HG03025 (cell line): ENCODE data around the gene NELL1.

Experiments used
- ATAC-seq: cut with Tn5 transposase; IDR thresholded peaks from one replicate; pipeline ENCODE4 v1.9.1; 2021; ENCODE audit warnings: mild to moderate bottlenecking, moderate library complexity; ENCODE audit not compliant: unreplicated experiment, low FRiP score

Gene NELL1

DNA sequence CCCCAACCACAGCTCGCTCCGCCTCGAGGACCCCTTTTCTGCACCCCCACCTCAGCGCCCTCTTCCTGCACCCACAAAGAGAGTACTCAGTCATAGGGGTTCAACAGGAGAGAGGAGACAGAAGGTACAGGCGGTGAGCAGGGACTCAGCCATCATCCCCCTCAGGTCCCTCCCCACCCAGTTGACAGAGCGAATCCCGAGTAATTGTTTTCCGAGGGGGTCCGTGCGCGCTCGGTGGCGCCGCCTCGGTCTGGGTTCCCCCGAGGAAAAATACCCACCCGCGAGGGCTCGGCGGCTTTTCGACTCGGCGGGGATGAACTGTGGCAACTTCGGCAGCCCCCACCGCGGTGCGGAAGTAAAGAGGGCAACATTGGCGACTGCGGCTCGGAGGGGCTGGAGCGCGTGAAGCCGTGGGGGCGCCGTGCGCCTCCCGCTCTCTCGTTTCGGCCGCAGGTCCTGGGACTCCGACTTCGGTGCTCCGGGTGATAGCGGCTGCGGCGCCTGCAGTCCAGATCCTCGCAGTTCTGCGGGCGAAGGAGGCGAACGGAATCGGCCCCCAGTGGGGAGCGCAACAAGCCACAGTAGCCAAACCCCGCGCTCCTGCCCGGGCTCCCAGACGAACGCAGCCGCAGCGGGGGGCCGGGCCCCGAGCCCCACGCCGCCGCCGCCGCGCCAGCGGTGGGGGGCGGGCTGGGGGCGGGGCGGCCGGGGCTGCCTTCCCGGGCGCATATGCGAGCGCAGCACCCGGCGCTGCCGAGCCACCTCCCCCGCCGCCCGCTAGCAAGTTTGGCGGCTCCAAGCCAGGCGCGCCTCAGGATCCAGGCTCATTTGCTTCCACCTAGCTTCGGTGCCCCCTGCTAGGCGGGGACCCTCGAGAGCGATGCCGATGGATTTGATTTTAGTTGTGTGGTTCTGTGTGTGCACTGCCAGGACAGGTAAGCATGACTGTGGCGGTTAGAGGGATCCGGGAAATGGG is at the start of gene NELL1:
NELL1 (plus strand) TSS at position 743 of the 976 bp plus-strand sequence.
- no peak for ATAC-seq

DNA sequence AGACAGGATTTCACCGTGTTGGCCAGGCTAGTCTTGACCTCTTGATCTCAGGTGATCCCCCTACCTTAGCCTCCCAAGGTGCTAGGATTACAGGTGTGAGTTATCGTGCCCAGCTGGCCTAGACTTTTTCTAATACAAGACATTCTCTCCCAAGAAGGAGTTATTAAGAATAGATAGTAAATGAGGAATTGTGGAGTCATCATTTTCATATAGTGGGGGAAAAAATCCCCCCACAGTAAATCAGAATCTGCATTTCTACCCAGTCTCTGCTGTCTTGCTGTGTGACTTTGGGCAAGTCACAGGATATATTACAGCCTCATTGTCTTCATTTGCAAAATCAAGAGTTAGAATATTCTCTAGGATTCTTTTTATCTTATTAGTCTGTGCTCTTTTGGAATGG is 48.4 kb upstream of the NELL1 start:
- ATAC-seq: no peak

DNA sequence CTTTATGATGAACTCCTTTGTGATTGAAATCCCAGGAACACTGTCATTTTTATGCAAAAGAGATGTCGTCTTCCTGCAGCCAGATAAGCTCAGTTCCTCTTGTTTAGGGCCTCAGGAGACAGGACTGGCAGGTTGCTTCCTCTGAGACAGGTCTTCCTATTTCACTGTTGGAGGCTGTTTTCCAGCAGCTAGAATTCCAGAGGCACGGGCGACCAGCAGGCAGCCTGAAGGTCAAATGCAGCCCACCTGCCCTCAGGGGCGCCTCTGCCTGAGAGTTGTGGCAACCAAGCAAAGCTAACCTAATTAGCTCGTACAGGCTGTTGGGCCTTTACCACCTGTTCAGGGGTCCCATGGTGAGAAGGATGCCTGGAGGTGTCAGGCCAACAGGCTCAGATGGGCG is 47.7 kb upstream of the NELL1 start:
- no peak for ATAC-seq

DNA sequence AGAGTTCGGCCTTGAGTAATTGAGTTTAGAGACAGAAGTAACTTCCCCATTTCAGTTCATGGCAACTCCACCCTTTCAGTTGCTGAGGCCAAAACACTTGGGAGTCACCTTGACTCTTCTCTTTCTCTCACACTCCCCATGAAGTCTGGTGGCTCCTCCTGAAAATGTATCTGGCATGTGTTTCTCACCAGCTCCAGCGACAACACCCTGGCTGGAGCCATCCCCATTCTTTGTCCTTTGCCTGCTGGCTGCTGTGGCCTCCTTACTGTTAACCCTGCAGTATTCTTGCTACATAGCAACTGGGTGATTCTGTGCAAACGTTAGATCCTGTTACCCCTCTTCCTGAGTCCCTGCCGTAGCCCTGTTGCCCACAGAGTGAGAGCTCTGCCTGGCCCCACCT is 46.1 kb upstream of the NELL1 start:
- peak; percentile 42 for ATAC-seq

DNA sequence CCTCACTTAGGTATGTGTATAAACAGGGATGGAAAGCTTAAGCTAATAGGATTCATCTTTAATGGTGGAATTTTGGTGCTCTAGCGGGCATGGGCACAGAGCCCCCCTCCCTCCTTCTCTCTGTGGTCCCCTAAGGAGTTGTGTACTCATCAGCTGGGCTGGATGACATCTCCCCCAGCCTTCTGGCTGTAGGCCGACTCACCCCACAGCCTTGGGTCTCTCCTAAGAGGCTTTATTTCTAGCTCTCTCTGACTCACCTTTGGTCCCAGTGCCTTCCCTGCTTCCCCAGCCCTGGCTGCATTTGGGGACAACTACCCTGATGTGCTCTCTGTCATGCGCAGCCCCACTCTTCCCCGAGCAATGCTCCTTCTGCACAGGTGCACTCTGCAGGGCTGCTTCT is 43.1 kb upstream of the NELL1 start:
- no peak for ATAC-seq

DNA sequence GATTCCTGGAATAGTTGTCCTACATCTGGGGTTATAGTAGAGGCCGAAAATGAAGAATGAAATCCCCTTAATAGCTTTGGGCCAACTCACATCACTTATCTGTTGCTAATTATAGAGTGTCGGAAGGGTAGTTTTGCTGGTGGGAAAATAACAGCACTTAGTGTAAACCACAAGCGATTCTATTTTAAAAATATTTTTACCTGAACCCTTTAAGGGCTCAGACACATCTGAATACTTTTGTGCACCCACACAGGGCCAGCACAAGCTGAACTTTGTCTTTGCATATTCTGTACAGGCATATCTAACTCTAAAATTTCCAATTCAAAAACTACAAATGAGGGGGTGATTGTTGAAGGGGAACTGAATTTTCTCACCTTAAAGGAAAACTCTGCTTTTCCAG is 42.4 kb upstream of the NELL1 start:
- ATAC-seq: no peak

DNA sequence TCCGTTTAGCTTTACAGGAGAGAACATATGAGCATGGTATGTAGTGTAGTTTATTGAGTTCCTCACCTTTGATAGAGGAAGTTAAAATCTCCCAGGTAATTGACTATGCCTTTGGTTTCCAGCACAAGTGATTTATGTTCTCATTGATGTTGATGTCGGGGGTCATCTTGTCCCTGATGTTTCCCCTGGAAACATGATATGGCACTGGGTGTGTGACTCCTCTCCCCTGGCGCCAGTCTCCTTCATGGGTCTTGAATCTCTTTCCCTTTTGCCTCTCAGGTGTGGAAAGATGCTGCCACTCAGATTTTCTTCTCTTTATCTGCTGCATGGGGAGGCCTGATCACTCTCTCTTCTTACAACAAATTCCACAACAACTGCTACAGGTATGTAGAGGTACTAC is 41.7 kb upstream of the NELL1 start:
- no peak for ATAC-seq

DNA sequence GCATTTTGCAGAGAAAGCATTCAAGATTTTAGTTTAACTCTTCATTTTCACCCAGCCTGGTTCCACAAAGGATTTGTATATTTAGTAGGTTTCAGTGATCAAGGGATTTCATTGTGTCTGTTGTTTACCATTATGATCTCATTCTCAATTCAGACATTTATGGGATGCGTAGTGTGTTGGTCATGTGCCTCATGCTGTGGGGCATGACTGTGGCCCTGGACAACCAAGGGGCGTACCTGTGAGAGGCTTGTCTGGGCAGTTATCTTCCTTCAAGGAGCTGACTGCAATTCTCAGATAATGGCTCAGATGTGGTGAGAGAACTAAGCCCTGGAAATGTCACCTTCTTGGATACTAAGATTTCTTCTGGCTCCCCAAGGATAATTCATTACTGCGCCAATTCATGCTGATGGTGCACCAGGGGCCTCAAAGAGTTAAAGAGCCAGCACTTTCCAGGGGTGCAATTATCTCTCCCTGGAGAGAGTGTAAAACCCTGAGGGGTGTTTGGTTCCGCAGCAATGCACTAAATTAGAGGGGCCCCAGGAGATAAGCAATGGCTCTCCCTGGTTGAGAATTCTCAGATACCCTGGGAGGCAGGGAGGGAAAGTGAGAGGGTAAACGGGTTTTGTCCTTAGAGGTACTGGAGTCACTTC is 37.7 kb upstream of the NELL1 start:
- no peak for ATAC-seq

DNA sequence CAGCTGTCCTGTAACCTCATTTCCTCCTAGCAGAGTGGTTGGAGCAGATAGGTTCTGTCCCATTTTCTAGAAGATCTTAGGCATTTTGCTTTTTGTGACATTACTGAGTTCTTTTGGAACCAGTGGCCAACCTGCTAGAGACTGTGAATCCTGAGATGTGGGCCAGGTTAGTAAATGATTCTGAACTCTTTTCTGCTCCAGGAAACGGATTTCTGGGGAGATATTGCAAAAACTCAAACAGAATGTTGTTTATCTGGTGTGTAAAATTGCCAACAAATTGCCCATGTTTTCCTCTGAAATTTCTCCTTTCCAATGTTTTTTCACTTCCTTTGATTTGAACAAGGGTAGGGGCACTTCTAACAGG is 37.2 kb upstream of the NELL1 start:
- no peak for ATAC-seq

DNA sequence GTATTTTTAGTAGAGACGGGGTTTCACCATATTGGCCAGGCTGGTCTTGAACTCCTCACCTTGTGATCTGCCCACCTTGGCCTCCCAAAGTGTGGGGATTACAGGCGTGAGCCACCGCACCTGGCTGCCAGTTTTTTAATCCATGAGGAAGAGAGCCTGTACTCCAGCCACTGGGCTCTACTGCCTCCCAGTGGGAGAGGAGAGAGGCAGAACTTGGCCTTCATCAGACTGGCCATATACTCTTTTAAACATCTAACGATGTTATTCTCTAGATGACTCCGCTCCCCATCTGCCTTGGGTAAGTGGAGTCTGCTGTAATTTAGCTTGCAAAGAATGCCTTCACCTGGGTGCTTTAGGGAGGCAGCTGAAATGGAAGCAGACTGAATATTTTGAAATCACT is 35.3 kb upstream of the NELL1 start:
- ATAC-seq: no peak

DNA sequence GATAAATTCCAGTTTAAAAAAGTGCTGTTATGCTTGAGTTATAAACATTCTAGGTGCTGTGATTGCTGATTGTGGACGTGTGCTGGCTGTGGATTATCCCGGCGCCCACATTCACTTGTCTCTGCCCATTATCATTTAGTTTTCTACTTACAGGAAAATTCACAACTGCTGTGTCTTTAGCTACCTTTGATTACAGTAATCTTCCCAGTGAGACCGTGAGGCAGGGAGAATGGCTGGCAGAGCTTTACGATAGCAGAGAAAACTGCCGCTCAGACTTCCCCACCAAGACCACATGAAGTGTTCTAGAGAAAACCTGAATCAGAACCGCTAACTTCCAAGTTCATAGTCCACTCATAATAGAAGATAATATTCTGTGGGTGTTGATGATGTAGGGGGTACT is 34.6 kb upstream of the NELL1 start:
- no peak for ATAC-seq

DNA sequence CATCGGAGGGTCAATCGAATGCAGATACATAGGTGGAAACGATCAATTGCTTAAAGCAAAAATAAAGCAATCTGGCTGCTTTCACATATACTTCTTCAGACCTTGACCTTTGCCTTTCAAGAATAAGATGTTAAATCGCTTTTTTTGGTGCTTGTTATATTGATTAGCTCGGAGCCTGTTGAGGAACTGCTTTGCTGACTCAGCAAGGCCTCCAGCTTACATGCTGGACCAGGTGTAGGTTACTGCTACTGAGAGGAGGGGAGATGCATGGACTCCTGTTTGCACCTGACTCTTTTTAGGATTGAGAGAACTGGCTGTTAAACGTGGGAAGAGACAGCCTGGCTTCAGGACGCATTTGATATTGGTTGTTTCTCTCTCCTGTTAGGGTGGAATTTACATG is 31.3 kb upstream of the NELL1 start:
- no peak for ATAC-seq

DNA sequence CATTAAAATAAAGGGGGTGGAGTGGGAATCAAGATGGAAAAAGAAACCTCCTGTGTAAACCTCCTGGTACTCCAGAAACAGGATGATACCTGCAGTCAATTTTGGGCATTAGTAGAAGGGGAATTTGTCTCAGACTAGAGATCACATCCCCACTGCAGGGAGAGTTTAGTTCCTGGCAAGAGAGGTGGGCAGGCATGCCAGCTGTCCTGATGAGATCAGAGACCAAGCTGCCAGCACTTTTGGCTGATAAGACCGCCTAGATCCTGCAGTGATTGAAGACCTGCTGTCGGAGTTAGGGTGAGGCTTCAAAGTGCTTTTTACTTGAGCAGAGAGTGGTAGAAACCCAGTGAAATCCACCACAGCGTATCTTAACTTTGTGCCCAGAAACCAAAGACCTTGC is 29.7 kb upstream of the NELL1 start:
- no peak for ATAC-seq

DNA sequence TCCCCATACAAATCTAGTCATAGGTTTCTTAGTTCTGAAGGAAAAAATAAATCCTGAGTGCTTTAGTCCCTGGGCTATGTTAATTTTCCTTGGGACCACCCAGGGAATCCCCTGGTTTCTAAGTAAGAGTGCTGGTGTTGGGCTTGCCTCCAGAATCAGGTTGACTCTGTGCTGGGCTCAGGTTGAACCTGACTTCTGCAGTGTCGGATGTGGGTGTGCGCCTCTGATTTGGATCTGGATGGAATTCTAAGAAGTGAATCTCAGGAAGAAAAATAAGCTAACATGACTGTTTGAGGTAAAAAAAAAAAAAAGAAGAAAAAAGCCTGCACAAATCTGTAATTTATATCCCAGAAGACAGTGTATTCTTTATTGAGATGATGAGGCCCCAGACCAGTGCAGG is 29.0 kb upstream of the NELL1 start:
- ATAC-seq: no peak

DNA sequence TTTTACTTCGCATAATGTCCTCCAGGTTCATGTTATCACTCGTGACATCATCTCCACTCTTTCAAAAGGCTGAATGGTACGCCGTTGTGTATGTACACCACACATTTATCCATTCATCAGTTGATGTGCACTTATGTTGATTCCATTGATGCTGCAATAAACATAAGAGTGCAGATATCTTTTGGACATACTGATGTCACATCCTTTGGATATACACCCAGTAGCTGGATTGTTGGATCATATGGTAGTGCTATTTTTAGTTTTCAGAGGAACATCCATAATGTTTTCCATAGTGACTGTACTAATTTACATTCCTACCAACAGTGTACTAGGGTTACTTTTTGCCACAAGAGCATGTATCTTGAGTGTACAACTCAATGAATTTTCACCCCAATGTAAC is 25.0 kb upstream of the NELL1 start:
- no peak for ATAC-seq

DNA sequence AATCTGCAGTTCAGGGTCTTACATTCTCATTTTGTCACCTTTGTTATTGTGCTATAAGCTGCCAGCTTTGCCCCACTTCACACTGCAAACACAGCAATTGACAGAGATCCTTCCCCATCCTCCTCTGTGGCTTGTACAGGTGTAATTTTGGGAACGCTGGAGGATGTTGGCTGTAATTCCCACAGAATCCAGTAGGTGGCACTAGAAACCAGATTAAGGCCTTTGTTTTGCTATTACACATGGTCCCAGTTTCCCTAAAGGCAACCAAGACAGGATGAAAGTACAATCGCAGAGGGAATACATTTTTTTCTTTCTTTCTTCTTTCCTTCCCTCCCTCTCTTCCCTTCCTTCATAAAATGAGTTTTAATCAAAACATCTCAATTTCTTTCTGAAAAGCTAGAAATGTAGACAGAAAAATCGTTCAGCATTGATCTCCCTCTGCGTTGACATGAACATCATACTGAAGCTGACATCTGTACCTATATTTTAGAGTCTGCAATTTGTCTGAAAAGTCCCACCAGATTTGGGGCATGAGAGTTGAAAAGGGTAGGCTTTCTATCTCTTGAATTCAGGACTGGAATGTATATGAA is 21.3 kb upstream of the NELL1 start:
- ATAC-seq: no peak

DNA sequence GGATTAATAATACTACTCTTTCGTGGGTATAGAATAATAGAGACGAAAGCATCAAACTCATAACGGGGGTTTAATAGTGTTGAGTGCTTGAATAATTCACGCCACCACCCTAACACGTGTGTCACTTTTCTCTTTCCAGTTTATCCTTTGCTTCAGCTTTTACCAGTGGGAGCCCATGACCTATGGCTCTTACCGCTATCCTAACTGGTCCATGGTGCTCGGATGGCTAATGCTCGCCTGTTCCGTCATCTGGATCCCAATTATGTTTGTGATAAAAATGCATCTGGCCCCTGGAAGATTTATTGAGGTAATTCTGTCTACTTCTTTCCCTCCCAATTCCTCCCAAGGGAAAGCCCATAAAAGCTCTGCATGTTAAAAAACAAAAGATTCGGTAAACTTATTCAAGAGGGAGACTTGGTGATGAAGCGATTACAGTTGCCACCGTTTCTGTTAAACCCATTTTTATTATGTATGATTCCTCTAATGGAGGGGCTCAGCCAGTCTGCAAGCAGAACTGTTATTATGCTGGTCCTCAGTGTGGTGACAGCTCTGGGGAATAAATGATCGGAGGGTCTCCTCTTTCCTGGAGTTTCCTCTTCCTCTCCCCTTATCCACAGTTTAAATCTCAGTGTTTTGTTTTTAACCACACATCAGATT is 17.1 kb upstream of the NELL1 start:
- ATAC-seq: no peak

DNA sequence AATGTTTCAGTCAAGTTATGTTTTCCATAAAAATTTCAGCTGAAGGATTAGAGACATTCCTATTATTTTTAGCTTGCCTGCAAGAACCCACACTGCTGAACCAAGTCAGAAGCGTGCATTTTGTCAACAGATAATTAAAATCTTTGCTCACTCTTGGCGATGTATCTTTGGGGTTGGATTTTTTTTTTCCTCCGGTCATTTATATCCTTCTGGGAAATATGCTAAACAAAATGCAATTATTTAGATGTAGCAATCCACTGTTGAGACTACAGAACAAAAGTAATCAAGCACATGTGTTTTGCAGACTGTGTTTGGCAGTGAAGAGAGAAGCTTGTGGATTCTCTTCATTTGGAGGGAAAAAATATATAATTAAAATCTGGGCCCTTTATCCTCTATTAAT is 15.3 kb upstream of the NELL1 start:
- no peak for ATAC-seq

DNA sequence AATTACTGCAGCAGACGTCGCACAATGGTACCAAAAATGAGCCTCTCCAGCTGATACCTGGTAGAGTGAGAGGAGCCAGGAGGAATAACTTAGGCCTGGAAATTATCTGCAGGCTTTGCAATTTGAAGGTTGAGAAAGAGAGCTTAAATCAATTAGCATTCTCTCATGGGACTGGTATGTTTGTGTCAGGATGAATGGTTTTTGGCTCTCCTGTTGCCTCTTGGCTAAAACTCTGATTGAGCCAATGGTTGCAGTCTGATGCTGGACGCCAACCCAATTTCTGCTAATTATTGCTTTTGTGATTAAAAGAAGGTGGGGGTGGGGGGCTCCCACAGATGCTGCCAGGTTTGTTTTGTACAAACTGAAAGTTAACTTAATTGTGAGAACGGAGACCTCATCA is 12.5 kb upstream of the NELL1 start:
- ATAC-seq: no peak

DNA sequence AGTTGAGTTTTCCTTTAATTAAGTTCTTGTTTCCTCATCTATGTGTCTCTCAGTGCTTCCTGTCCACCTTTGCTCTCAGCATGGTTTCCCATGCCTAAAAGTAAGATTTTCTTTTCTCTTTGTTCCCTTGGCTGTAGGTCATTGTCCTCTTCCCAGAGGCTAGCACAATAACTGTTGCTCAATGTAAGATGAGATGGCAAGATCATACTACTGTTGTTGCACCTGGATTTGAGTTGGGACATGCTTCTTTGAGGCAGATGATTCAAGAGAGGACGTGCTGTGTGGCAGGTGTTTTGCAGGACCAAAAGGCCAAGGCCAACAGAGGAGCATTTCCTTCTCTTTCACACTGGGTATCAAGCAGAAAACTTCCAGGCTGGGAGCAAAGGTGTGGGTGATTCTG is 11.3 kb upstream of the NELL1 start:
- no peak for ATAC-seq

DNA sequence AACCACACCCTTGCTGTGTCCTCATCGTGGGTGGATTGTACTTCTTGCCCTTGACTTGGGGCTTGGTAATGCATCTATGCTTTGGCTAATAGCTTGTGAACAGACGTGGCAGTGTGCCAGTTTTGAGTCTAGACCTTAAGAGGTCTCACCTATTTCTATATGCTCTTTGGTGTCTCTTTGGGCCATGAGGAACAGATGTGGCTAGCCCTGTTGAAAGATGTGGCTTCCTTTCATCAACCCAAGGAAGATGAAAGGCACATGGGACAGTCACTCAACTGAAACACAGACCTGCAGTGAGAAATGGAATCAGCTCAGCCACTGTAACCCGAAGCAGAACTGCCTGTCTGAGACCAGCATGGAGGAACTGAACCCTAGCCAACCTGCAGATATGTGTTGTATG is 7.9 kb upstream of the NELL1 start:
- ATAC-seq: no peak
